Fibroblast of gingiva (primary cell): ENCODE measurements around the gene GLIS1.

Source experiments
- DNase-seq: peaks from one replicate; pipeline ENCODE4 v3.0.0-alpha.2; 2011; ENCODE audit warnings: low read depth

The GLIS1 gene

GRCh38 chr1:53693773-53694717 lies 44.9 kb downstream of the GLIS1 start:
- no peak for DNase-seq

- no peak for DNase-seq
These were observed 45.6 kb downstream of the GLIS1 start for GRCh38 chr1:53693339-53693738.

- DNase-seq = no peak
These were observed 47.6 kb downstream of the GLIS1 start for GRCh38 chr1:53691326-53691725.

- DNase-seq = no peak
These were observed 48.6 kb downstream of the GLIS1 start for GRCh38 chr1:53690411-53690810.

- no peak for DNase-seq
These were observed 49.1 kb downstream of the GLIS1 start for GRCh38 chr1:53689736-53690326.

- DNase-seq = no peak
These were observed 49.7 kb downstream of the GLIS1 start for GRCh38 chr1:53689223-53689622.

GRCh38 chr1:53688381-53689102 lies 50.4 kb downstream of the GLIS1 start:
- DNase-seq = no peak

- no peak for DNase-seq
These were observed 51.1 kb downstream of the GLIS1 start for GRCh38 chr1:53687901-53688300.

- DNase-seq = no peak
These were observed 51.5 kb downstream of the GLIS1 start for GRCh38 chr1:53687426-53687825.

GRCh38 chr1:53686965-53687267 lies 52.0 kb downstream of the GLIS1 start:
- DNase-seq = no peak

GRCh38 chr1:53686091-53686964 lies 52.6 kb downstream of the GLIS1 start:
- no peak for DNase-seq

GRCh38 chr1:53685272-53686051 lies 53.5 kb downstream of the GLIS1 start:
- DNase-seq = no peak

- no peak for DNase-seq
These were observed 54.2 kb downstream of the GLIS1 start for GRCh38 chr1:53684741-53685140.

GRCh38 chr1:53683986-53684740 lies 54.8 kb downstream of the GLIS1 start:
- no peak for DNase-seq

GRCh38 chr1:53682881-53683280 lies 56.1 kb downstream of the GLIS1 start:
- DNase-seq = no peak

- DNase-seq = no peak
These were observed 56.8 kb downstream of the GLIS1 start for GRCh38 chr1:53681977-53682685.

GRCh38 chr1:53681351-53681976 lies 57.5 kb downstream of the GLIS1 start:
- DNase-seq = no peak

- DNase-seq = no peak
These were observed 58.1 kb downstream of the GLIS1 start for GRCh38 chr1:53680868-53681267.
